NCI-H226 (cell line): ENCODE results near the gene SBF1.
A peak's percentile ranks its signal among the peaks of the same experiment; 100 is the strongest.

Source experiments
- DNase-seq: peaks from one replicate; pipeline ENCODE4 v3.0.0-alpha.2; 2015

SBF1 gene

DNA sequence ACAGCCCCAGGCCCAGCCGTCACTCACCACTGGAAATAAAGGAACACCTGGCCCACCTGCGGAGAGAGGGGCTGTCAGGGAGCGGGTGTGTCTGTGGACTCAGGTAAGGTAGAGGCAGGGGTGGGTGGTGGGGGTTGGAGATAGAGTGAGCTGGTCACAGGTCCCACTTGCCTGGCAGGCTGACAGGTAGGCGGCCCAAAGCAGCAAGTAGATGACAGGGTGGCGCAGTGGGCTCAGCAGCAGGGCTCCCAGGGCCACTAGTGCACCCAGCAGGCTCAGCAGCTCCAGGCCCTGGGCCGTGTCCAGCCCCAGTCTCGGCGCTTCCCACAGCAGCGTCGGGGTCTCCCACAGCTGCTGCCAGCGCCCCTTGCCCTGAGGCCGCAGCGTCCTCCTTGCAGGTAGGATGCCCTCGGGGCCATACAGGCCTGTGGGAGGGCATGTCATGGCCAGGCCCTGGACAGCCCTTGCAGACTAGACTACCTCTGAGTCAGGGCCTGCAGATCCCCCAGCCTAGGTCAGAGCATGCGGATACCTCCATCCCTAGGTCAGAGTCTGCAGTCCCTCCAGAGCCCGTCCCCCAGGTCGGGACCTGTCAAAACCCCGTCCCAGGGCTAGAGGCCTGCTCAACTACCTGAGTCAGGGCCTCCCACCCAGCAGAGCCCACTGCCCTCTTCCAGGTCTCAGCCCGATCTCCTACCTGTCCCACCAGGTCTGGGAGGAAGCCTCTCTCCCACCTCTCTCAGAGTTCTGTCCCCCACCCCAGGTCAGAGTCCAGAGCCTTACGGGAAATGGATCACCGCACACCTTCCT, 32.0 kb upstream of the SBF1 start:
- DNase-seq = no peak

DNA sequence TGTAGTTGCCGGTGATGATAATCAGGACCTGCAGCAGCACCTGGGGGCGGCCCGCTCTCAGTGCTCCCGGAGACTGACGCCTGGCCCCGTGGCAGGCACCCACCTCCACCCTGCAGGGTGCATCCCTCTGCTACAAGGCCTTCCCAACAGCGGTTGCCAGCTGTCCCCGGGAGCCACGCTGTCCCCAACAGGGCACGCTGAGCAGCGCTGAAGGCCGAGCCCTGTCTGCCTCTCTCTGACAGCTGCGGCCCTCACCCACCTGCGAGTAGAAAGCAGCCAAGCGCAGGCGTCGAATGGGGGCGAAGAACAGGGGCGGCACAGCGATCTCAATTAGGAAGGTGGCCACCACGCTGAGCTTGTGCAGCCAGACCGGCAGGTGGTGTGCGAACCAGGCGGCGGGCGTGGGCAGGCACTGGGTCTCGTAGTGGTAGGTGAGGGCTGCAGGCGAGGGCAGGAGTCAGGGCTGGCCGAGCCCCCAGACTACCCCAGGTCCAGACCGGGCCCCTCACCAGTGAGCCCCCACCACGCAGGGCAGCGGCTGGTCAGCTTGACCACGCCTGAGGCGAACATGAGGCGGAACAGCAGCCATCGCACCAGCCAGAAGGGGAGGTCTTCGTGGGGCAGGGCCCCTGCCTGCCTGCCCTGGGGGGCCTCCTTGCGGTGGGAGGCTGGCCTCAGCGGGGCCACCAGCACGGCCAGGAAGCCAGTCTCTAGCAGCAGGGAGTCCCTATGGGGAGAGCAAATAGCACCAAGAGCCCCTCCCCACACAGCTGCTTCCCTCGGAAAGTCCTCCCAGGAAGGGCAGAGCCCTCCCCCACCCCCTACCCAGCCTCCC, 31.2 kb upstream of the SBF1 start:
- DNase-seq = no peak

DNA sequence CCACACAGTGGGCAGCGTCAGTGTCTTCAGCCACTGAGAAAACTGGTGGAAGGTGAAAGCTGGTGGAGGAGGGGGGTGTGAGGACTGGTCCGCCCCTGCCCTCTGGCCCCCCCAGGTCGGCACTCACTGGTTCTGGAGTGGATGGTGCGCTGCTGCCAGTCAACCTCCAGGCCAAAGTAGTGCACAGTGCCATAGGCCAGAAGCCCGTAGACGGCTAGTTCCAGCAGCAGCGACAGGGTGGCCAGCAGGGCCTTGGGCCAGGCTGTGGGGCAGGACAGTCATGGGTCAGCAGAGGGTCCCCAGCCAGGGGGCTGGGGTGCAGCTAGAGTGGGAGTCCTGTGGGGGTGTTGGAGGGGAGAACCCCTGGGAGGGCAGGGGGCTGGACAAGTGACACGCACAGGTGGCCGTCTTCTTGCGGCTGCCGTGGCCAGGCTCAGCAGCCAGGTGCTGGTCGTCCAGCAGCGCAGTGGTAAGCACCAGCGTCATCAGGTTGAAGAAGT, 30.5 kb upstream of the SBF1 start:
- no peak for DNase-seq

DNA sequence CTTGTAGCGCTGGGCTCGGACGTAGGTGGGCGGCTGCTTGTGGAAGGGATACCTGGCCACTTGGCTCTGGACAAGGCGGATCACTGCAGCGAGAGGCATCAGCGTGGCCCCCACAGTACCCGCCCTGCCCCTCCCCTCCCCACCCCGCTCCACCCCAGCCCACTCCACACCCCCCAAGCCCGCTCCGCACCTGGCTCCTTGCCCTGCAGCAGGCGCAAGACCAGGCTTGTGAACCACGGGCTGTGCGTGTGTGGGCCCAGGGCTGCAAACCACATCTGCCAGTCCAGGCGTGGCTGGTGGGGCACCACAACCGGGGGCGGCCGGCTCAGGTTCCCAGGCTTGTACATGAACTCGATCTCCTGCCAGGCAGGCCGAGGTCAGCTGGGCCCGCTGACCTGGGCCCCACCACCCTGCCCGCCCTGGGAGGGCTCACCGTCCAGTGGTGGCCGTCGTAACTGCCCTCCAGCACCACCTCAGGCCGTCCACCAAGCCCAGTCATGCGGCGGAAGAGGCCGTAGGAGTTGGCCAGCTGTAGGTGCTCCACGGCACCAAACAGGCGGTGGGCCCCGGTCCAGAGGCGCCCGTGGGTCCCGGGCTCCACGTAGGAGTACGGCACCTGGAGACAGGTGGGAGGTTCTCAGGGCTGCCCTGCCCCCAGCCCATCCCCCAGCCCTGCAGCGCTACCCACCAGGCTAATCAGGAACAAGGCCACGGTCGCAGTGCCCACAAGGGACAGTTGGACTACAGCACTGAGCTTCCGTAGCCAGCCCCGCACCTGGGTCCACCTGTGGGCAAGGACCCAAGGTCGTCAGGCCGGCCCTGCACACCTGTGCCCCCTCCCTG, 29.8 kb upstream of the SBF1 start:
- DNase-seq = no peak

DNA sequence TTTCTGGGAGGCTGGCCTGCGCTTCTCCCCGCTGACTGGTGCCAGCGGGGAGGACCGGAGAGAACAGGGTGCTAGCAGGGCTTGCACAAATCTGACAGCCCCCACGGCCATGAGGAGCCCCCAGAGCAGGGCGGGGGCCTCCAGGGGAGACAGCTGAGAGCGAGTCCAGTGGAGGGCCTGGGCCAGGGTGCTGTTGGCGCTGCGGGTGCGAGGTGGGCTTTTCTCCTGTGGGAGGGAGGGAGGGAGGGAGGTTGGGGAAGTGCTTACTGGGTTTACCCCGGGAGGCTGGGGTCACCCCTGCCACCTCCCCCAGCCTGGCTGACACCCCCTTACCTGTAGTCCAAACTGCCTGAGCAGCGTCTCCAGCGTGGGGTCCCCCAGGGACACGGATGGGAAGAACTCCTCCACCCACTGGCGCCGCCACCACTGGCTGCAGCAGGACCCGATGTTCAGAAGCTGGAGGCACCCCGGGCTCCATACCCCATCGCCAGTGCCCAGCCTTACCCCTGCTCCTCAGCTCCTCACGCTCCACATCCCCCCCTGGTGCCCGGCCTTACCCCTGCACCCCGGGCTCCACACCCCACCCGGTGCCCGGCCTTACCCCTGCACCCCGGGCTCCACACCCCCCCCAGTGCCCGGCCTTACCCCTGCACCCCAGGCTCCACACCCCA, 28.8 kb upstream of the SBF1 start:
- DNase-seq = no peak

DNA sequence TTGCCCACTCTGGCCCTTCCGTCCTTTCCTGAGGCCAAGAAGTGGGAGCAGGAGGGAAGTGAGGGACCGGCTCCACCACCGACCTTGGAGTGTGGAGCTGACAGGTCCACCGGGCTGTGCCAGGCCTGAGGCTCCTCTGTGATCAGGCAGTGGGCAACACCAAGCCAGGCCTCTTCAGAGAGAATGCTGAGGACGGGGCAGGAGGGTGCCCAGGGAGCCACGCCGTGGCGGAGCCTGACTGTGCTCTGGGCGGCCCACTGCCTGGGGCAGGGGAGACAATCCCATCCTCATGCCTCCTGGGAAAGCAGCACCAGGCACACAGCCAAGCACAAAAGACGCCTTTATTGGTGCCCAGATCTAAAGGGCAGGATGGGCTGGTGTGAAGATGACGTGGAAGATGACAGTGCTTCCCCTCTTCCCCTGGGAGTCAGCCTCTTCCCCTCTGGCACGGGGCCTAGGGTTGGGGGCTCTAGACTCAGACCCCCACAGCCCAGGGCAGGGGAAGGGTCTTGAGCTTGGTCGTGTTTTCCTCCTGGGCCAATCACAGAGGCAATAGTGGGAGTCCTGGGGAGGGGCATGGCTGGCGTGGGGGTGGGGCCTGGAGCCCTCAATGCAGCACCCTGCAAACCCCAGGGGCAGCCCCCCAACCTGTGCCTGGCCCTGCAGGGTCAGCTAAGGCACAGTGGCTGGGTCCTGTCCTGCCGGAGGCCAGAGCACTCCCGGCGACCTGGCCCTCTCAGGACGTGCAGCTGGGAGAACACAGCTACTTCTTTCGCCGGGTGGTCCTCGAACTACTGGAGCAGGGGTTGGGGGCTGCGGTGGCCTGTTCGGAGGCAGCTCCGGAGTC, 28.0 kb upstream of the SBF1 start:
- DNase-seq = no peak

DNA sequence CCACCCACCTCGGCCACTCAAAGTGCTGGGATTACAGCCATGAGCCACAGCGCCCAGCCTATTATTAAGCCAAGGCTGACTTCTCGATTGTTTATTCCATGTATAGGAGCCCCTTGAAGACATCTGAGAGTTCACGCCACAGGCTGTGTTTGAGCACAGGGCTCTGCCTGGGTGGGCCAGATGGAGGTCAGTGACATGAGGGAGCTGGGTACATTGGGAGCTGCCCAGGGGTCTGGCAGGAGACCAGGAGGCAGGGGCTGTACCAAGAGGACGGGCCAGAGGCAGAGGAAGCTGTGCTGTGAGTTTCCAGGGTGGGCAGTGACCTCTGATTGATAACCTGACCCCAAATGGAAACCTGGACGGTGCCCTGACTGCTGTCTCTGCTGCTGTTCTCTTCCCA, 27.3 kb upstream of the SBF1 start:
- no peak for DNase-seq

DNA sequence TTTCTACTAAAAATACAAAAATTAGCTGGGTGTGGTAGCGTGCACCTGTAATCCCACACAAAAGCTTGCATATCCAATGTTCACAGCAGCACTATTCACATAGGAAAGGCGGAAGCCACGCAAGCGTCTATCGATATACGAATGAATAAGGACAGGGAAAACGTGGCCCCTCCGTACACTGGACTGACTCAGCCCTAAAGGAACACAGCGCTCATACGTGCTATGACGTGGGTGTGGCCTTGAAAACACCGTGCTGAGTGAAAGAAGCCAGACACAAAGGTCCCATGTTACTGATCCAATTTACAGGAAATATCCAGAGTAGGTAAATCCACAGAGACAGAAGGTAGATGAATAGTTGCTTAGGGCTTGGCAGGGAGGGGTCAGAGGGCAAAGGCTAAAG, 25.6 kb upstream of the SBF1 start:
- no peak for DNase-seq

DNA sequence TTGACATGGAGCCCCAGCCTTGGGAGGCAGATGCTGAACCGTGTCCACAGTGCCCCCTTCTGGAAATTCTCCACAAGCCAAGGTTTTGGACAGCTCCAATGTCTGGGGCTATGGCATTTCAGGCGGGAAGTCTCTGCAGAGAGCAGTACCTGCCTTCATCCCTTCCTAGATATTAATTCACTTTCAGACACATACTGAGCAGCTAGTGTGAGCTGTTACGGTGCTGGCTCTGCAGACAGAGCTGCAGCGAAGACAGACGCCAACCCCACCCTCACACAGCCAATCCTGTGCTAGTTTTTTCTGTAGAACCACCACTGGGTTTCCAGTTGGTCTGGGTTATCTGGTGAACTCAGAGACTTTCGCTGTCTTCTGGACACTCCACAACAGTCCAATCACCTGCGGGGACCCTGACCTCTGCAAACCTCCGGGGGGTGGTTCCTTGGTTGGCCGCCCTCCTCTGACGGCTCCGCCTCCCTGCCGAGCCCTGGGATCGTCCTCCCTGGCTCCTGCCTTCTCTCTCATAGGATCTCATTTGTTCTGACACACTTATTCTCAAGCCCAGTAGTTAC, 23.6 kb upstream of the SBF1 start:
- peak; percentile 26 for DNase-seq

DNA sequence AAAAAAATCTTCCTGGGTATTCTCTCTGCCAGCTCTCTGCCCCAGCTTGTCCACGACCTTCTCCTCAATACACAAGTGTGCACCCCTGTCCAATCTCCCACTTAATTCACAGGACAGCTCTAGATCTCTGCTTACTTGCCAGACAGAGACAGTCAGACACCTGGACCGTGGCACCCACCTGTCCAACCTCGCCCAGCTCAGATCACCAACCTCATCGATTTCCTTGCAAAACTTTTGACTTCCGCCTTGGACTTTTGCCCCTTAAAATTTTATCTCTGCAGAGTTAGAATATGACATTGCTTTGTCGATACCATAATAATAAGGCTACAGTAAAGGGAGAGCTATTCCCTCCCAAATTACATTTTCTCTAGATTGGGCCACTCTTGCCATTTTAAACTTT, 22.3 kb upstream of the SBF1 start:
- DNase-seq = no peak

DNA sequence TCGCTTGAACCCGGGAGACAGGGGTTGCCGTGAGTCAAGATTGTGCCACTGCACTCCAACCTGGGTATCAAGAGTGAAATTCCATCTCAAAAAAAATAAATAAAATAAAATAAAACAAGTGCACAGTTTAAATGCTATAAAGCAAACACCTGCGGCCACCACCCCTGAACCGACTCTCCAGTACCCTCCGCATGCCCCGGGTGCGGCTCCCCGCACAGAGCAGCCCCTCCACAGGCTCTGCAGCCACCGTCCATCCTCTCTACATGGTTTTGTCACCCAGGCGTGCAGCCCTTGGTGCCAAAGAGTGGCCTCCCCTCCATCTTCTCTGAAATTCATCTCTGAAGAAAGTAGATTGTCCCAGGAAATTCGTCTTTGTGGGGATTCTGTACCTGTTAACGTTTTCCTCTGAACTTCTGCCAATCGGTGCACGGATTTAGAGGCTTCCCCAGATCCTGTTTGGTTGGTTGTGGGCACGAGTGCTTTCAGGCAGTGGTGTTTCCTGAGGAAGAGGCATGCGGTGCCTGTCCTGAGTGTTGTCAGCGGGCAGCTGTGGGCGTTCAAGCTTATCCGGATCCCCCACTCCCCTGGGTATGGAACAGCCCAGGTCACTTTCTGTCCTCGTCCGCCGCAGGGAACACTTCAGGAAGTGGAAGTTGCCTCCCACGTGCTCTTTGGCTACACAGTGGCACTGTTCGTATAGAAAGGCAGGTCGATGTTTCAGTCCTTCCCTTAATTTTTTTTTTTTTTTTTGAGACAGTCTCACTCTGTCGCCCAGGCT, 15.9 kb upstream of the SBF1 start:
- no peak for DNase-seq

DNA sequence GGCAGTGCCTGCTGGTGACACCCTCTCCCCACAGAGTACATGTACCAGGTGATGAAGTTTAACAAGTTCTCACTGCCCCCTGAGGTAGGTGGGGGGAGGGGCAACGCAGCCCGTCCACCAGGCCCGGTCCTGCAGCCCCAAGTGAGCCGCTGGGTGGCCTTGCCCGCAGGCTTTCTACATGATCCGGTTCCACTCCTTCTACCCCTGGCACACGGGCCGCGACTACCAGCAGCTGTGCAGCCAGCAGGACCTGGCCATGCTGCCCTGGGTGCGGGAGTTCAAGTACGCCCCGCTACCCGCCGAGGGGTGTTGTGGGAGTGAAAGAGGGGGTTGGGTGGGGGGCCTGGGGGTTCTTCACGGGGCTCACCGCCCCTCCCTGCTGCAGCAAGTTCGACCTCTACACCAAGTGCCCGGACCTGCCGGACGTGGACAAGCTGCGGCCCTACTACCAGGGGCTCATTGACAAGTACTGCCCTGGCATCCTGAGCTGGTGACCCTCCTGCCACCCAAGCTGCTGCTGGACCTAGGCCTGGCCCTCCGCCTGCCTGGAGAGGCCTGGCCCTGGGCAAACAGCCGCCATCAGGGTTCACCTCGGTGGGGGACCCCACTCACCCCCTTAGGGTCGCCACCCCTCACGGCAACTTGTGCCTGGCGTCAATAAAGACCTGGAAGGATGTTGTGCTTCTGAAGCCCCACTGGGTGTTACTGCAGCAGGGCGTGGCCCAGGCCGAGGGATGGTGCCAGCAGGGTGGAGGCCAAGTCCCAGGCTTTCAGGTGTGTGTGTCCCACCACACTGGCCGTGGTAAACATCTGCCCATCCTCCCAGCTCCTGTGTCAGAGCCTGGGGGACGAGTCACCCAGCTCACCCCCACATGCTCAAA, 14.8 kb upstream of the SBF1 start:
- DNase-seq = no peak

DNA sequence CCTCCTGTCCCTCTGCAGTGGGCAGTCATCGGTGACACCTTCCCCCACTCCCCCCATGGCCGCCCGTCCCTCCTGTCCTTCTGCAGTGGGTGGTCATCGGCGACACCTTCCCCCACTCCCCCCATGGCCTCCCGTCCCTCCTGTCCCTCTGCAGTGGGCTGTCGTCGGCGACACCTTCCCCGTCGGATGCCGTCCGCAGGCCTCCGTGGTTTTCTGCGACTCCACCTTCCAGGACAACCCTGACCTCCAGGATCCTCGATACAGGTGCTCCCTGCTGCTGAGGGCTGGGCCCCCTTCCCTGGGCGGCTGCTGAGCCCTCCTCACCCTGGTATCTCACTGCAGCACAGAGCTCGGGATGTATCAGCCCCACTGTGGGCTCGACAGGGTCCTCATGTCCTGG, 14.1 kb upstream of the SBF1 start:
- no peak for DNase-seq

DNA sequence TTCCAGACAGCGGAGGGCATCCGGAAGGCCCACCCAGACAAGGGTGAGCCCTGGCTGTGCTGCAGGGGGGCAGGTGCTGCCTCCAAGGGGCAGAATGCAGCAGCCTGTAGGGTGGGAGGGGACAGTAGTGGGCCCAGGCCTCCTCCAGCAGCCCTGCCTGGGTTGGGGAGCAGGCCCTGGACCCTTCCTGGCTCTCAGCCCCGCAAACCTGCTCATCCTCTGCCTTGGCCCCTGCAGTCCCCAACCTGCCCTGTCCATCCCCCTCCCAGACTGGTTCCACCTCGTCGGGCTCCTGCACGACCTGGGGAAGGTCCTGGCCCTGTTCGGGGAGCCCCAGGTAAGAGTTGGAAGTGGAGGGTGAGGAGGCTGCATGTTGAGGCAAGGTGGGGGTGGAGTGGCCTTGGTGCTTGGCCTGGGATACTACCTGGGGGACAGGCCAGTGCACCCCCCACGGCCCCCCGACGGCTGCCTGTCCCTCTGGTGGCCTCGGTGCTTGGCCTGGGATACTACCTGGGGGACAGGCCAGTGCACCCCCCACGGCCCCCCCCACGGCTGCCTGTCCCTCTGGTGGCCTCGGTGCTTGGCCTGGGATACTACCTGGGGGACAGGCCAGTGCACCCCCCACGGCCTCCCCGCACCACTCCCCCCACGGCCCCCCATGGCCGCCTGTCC, 13.3 kb upstream of the SBF1 start:
- no peak for DNase-seq

DNA sequence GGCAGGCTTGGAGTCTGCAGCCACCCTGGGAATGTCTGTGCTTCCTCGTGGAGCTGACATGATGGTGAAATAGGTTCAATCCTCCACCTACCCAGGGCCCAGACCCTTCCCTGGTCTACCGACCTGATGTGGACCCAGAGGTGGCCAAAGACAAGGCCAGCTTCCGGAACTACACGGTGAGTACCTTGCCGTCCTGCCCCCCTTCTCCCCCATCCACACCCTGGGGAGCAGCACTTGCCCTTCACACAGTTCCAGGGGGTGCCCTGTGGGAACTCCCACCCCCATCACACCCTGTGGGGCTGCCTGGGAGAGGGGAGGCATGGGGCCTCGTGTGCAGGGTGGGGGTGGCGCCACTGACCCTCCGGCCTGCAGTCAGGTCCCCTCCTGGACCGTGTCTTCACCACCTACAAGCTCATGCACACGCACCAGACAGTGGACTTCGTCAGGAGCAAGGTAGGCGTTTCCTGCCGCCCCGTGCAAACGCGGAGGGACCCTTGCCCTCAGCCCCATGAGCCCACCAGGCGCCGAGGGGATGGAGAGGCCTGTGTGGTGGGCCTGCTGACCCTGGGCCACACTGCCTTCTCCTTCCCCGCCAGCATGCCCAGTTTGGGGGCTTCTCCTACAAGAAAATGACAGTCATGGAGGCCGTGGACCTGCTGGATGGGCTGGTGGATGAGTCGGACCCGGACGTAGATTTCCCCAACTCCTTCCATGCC, 12.6 kb upstream of the SBF1 start:
- no peak for DNase-seq

DNA sequence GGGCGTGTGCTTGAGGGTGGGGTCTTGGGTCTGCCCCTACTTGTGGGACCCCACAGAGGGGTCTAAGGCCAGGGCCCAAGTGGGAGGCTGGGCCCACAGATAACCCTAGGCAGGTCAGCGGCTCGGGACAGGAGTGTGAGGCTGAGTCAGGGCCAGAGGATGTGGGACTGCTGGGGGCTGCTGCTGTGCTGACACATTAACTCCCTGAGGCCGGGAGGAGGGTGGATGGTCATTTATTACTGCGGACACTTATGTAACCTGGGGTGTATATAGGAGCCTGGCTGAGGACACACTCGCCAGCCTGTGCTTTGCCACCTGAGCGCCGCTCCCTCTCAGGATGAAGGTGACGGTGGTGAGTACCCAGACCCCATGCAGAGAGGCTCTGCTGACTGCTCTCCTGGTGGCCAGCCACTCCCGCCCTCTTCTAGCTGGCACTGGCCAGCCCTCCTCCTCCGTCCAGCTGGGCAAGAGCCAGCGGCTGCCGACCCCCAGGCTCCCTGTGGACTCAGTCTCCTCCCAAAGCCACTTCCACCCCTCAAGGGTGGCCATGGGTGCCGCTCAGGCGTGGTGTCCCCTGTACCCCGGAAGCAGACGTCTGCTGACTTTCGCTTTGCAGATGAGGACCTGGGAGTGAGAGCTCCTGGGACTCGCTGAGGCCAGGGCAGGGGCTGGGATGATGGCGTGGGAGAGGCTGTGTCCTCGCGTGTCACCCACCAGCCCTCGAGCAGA, 11.9 kb upstream of the SBF1 start, which contains the start of gene MIOX:
Gene MIOX, plus strand, starts transcription at position 299 of the 729 bp plus-strand sequence. Its CDS starts 39 bp downstream, at position 338.
- no peak for DNase-seq
